ENCODE data around the gene MCF2L2.
A peak's percentile ranks its signal among the peaks of the same experiment; 100 is the strongest.
"Not testable (repeated sequence)": the region's sequence is repeated elsewhere in the genome, so short reads cannot be mapped to it uniquely, and the experiment has no call there.

Gene MCF2L2

DNA sequence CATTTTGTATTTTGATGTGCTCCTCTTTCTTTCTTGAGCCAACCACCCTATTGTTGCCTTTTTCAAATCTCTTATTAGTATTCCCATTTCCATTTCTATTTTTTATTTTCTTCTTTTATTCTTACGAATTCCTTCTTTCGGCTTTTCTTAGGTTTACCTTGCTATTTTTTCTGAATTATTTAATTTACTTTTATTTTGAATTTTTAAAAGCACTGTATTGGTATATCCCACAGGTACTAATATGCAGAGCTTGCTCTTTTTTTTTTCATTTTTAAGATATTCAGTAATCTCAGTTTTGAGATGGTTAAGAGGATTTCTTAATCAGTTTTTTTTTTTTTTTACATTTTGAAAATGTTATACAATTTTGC lies 18.4 kb upstream of the MCF2L2 start:
- DNase-seq (ENCODE audit: low read depth in 3 of 3, low spot score in 1 of 3), result no peak

DNA sequence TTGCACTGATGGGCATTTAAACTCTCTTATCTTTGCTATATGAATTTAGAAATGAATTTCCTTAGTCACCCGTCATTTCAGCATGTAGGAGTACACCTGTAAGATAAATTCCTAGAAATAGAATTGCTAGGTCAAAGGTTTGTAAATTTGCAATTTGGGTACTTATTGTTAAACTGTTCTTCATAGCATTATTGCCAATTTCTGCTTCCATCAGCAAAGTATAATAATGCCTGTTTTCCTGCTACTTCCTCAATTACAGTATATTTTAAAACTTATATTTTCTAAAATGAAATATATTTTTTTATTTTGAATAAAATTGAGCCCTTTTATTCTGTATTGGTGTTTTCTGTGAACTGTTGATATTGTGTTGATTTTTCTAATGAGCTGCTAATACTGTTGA lies 16.3 kb upstream of the MCF2L2 start:
- no peak for DNase-seq (ENCODE audit: low read depth in 3 of 3, low spot score in 1 of 3)

DNA sequence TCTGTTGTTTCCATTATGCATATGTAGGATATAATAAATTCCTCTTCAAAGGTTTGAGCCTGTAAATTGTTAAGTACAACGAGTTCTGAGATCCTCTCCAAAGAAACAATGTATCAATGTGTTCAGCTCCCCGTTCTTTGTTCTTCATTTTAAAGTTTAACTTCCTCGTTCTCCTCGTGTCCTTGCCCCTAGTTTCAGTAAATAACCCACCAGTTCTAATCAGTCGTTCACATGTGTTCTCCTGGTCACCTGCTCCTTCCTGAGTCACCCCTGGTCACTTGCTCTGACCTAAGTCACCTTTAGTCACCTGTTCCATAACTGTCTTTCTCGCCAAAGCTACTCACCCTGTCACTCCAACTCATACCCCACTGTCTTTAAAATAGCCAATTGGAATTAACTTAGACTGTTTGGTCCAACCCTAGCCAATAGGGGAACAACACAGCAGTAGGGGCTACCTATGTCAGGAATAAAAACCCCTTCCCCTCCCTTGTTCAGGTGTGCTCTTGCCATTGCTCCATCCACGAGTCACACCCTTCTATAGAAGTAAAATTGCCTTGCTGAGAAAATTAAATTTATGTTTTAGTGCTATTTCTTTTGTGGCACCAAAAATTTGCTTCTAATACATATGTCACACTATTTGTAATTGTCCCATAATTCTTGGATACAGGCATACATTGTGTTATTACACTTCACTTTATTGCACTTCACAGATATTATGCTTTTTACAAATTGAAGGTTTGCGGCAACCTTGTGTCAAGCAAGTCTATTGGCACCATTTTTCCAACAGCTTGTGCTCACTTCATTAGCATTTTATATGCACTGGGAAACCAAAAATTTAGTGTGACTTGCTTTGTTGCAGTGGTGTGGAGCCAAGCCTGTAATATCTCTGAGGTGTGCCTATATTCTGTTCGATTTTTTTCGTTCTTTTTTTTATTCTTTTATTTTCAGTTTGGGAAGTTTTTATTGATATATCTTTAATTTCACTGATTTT lies 15.3 kb upstream of the MCF2L2 start:
- DNase-seq (ENCODE audit: low read depth in 3 of 3, low spot score in 1 of 3), result no peak

DNA sequence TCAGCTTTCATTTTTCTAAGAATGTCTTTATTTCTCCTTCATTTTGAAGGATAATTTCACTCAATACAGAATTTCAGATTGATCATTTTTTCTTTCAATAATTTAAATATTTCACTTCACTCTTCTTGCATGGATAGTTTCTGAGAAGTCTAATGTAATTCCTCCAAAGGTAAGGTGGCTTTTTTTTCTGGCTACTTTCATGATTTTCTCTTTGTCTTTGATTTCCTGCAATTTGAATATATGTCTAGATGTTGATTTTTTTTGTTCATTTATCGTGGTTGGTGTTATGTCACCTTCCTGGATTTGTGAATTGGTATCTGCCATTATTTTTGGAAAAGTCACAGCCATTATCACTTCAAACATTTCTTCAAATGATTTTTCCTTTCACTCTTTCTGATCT lies 14.6 kb upstream of the MCF2L2 start:
- DNase-seq (ENCODE audit: low read depth in 3 of 3, low spot score in 1 of 3), result no peak

DNA sequence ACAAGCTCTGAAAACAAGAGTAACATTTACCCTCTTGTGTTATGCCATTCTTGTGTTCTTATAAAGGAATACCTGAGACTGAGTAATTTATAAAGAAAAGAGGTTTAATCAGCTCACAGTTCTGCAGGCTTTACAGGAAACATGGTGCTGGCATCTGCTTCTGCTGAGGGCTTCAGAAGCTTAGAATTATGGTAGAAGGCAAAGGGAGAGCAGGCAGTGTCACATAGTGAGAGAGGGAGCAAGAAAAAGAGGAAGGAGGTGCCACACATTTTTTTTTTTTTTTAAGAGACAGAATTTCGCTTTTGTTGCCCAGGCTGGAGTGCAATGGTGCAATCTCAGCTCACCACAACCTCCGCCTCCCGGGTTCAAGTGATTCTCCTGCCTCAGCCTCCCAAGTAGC lies 12.1 kb upstream of the MCF2L2 start:
- not testable (repeated sequence) for DNase-seq (ENCODE audit: low read depth in 3 of 3, low spot score in 1 of 3)

DNA sequence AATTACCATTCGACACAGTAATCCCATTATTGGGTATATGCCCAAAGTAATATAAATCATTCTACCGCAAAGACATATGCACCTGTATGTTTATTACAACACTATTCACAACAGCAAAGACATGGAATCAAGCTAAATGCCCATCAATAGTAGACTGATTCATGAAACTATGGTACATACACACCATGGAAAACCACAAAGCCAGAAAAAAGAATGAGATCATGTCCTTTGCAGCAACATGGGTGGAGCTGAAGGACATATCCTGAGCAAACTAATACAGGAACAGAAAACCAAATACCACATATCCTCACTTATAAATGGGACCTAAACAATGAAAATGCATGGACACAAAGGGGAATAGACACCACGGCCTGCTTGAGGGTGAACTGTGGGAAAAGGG lies 11.1 kb upstream of the MCF2L2 start:
- no peak for DNase-seq (ENCODE audit: low read depth in 3 of 3, low spot score in 1 of 3)

DNA sequence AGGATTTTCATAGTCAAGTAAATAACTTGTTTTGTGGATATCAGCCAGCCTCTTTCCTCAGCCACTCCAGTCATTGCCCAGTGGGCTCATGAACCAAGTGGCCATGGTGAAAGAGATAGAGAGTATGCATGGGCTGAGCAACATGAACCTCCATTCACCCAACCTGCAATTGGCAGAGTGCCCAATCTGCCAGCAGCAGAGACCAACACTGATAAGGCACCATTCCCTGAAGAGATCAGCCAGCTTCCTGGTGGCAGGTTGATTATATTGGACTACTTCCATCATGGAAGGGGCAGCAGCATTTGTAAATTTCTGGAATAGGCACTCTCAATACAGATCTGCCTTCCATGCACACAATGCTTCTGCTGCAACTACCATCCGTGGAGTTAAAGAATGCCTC lies 10.3 kb upstream of the MCF2L2 start:
- no peak for DNase-seq (ENCODE audit: low read depth in 3 of 3, low spot score in 1 of 3)

DNA sequence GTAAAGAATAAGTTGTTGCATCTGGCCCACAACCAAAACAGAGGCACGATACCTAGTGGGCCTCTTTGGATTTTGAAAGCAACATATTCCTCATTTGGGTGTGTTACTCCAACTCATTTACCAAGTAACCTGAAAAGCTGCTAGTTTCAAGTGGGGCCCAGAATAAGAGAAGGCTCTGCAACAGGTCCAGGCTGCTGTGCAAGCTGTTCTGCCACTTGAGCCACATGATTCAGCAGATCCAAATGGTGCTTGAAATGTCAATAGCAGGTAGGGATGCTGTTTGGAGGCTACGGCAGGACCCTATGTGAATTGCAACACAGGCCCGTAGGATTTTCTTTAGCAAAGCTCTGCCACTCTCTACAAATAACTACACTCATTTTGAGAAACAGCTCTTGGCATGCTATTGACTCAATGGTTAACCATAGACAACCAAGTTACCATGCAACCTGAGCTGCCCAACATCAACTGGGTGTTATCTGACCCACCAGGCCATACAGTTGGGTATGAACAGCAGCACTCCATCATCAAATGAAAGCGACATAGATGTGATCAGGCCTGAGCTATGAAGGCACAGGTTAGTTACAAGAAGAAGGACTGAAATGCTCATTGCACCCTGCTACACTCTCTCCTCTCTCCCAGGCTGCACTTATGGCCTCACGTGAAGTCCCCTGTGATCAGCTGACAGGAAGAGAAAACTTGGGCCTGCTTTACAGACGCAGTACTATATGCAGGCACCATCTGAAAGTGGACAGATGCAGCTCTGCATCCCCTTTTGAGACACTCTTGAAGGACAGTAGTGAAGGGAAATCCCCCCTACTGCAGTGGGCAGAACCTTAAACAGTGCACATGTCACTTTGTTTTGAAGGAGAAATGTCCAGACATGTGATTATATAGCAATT lies 9.5 kb upstream of the MCF2L2 start:
- DNase-seq (ENCODE audit: low read depth in 3 of 3, low spot score in 1 of 3), result no peak

DNA sequence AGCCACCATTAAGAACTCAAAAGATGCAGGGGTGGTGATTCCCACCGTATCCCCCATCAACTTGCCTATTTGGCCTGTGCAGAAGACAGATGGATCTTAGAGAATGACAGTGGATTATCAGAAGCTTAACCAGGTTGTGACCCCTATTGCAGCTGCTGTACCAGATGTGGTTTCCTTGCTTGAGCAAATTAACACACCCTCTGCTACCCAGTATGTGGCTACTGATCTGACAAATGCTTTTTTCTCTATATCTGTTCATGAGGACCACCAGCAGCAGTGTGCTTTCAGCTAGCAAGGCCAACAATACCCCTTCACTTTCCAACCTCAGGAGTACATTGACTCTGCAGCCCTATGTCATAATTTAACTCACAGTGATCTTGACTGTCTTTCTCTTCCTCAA lies 8.6 kb upstream of the MCF2L2 start:
- DNase-seq (ENCODE audit: low read depth in 3 of 3, low spot score in 1 of 3), result no peak

DNA sequence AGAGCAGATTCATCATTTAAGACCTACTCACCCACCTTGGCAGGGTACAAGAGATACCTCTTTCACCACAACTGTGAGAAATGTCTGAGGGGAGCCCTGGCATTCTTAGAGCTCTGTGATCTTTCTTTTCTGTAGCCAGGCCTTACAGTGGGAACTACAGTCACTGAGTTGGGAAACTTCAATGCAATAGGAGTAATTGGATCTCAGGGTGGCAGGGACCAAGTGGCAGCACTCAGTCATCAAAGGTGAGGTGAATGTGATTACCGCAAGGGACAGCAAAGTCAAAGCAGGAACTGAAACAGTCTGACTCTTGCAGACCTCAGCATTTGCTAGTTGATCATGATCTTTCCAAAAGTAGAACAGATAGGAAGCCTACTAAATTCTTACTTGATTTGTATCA lies 7.2 kb upstream of the MCF2L2 start:
- no peak for DNase-seq (ENCODE audit: low read depth in 3 of 3, low spot score in 1 of 3)

DNA sequence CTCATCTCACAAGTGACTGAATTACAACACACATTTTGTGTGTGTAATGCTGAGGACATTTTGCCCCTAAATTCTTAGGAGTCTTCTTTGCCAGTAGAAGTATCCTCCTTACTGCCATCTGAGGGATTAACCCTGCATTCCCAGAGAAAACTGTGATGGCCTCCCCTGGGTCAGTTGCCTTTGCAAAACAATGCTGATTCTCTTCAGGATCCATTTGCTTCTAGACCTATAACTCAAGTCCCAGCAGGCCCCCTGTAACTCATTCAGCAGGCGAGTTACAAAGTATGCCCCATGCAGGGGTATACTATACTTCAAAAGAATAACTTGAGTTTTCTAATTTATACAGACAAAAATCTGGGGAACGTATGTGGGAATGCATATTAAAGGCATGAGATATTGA lies 6.6 kb upstream of the MCF2L2 start:
- no peak for DNase-seq (ENCODE audit: low read depth in 3 of 3, low spot score in 1 of 3)

DNA sequence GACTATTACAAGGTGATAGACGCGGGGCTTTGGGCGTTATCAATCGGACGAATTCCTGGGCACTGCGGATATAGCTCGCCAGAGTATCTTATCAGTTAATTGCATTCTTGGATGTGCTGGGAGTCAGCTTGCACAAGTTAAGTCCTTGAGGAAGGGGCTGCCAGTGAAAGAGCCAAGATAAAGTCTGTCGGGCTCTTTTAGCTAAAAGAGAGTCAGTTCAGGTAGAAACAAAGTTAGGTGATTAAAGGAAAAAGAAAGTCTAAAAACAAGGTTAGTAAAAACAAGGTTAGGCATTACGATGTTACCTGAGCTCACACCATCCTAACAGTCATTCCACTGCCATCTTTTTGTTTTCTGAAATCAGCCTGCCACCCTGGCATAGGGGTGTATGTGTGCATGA lies 6.1 kb upstream of the MCF2L2 start:
- no peak for DNase-seq (ENCODE audit: low read depth in 3 of 3, low spot score in 1 of 3)

DNA sequence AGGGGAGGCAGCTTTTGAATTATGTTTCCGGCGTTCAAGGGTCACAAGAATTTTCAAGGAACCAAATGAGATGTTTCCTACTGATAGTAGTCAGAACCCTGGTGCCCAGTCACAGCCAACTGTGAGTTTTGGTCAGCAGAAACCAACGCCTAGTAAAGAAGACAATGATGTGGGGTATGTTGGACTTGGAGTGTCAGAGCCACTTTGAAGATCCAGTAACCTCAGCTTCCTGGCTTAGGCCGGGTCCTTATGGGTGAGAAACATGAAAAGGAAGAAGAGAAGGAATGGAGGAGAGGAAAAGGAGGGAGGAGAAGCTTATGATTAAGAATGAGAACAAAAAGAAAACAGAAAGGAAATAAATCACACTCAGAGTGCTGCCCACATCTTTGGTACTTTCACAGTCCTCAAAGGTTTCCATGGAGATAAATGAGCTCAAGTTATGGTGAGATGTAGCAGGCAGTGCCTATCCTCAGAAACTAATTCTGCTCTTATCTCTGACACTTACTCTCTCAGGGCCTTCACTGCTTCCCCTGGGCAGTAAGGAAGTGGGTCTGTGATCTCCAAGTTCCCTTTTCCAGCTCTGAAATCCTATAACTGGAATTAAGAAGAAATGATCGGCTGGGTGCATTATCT lies 2.0 kb upstream of the MCF2L2 start:
- DNase-seq (ENCODE audit: low read depth in 3 of 3, low spot score in 1 of 3), result no peak

DNA sequence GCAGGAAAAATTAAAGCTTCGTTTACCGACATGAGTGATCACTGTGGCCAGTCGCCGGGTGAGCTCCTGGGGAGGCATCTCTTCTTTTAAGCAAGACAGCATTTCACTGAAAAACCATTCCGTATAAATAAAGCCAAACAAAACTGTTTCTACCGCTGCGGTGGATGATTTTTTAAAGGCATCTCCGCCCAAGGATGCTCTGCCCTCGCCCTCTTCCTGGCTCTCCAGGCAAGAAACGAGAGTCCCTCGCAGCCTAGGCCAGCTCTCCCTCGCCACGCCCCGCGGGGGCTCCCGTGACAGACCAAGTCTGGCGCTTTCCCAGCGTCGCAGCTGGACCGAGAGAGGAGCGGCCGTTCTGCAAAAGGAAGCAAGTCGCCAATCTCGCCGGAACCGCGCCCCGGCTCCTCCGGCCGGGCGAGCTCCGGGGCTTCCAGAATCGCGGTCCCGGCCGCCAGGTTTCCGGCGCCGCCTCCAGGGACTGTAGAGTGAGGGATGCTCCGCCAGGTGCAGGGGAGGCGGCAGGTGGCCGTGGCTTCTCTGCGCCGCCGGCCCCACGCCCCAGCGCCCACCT lies 458 bp downstream of the MCF2L2 start:
- peak in 1 of 3 donors; percentile 16 for DNase-seq (ENCODE audit: low read depth in 3 of 3, low spot score in 1 of 3)

DNA sequence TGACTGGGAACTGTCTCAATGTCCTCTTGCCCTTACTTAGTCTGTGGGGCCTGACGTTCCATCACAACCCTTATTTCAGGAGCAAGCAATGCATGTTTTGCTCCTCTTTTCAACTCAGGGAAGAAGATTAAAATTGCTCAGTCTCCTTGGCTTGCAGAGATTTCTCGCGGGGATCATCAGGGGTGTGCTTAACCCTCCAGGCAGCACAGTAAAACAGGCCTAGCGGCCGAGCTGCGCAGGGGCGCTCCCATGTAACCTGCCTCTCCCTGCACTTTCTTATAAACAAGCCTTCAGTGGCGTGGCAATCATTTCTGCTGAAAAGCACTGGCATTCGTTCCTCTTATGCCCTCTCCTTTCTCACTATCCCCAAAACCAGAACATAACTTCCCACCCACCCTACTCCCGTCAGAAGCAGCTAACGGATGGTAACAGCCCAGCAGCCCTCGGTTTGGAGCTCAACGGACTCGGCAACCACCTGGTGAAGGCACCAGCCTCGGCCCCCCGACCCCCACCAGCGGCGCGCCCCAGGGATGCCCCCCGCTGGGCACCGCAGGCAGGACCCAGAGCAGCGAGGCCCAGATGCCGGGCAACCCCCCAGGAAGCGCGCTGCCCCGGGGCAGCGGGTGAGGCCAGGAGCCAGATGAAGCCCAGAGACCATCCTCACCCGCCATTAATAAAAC lies 1.1 kb downstream of the MCF2L2 start:
- no peak for DNase-seq (ENCODE audit: low read depth in 3 of 3, low spot score in 1 of 3)

DNA sequence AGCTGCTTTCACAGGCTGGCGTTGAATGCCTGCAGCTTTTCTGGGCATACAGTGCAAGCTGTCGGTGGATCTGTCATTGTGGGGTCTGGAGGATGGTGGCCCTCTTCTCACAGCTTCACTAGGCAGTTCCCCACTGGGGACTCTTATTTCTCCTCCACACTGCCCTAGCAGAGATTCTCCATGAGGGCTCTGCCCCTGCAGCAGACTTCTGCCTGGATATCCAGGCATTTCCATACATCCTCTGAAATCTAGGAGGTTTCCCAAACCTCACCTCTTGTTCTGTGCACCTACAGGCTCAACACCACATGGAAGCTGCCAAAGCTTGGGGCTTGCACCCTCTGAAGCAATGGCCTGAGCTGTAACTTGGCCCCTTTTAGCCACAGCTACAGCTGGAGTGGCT lies 9.6 kb downstream of the MCF2L2 start:
- DNase-seq (ENCODE audit: low read depth in 3 of 3, low spot score in 1 of 3), result not testable (repeated sequence)

DNA sequence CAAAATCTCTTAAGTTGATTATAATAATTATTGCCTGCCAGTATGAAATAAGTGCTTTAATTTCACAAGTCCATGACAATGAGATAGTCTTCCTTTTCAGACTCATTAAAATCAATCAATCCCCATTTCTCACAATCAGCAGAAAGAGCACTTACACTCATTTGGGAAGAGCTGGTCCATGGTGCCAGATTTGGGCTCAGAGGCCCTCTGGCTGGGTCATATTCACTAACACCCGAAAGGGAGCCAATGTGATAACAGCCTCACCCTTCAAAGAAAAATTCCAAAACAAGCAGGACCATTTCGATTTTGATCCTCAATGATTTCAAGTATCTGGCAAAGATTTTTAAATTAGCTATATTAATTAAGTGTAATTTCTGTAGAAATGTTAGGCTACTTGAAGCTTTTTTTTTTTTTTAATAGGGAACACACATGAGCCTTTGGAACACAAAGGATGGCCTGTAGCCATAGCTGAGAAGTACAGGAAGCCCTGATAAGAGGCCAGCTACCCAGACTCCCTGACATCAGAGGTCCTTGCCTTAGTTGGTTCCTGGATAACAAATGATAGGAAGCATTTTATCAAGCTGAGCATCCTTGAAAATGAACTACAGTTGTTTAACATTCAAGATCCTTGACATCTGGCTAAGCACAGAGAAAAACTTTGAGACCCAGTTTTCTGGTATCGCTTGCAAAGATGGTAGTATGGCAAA lies 17.1 kb downstream of the MCF2L2 start:
- DNase-seq (ENCODE audit: low read depth in 3 of 3, low spot score in 1 of 3), result no peak

DNA sequence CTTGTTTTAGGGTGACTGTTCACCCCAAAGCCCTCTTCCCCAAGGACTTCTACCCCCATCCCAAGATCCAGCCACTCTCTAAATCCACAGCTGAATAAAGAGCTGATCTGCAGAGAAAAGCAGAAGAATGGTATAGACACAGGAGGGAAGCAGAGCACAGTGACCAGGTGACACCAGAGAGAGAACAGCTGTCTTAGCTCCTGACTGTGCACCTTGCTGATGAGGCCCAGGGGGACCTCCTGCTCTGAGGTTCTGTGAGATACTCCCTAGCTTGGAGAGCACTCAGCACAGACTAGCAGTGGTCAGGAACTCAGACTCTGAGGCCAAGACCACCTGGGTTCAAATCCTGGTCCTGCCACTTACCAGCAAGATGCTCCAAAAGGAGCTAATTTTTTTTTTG lies 17.7 kb downstream of the MCF2L2 start:
- no peak for DNase-seq (ENCODE audit: low read depth in 3 of 3, low spot score in 1 of 3)

DNA sequence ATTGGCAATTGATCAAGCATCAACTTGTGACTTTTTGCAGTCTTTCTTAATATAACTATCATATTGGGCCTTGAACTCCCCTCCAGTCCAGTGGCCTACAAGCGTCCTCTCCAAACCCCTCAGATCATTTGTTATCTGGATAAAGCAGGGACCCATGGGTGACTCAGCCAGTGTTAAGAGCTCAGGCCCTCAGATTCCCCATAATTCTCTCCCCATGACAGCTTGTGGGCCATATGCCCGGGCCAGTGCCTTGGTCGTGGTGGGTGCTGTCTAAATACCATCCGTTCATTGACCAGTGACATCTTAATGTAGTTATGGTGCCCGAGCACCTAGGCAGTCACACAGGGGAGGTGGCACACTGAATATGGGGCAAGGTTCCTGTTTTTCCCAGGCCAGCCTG lies 18.1 kb downstream of the MCF2L2 start:
- DNase-seq (ENCODE audit: low read depth in 3 of 3, low spot score in 1 of 3), result no peak

DNA sequence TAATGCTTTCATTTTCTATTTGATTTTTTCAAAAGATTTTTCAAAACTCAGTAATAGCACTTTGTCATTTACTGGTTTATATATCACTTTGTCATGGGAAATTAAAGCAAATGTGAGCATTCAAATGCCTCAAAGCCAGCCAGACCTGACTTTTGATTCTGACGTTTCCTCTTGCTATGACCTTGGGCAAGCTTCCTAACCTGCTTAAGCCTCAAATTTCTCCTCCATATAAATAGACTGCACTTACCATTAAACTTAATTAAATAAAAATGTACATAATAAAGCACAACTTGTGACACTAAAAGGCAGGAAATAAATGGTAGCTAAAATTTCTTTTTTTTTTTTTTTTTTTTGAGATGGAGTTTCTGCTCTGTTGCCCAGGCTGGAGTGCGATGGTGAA lies 19.2 kb downstream of the MCF2L2 start:
- DNase-seq (ENCODE audit: low read depth in 3 of 3, low spot score in 1 of 3), result no peak
